MV-4-11 (cell line): Measurements from ENCODE around the gene HSD11B1L.
"Not testable (repeated sequence)": the region's sequence is repeated elsewhere in the genome, so short reads cannot be mapped to it uniquely, and the experiment has no call there.

Source experiments
- DNase-seq: peaks from one replicate; lab custom pipeline; 2025; lab: John Stamatoyannopoulos, UW

HSD11B1L gene

GRCh38 chr19:5698635-5699422 is 18.0 kb downstream of the HSD11B1L start:
- no peak for DNase-seq

DNA sequence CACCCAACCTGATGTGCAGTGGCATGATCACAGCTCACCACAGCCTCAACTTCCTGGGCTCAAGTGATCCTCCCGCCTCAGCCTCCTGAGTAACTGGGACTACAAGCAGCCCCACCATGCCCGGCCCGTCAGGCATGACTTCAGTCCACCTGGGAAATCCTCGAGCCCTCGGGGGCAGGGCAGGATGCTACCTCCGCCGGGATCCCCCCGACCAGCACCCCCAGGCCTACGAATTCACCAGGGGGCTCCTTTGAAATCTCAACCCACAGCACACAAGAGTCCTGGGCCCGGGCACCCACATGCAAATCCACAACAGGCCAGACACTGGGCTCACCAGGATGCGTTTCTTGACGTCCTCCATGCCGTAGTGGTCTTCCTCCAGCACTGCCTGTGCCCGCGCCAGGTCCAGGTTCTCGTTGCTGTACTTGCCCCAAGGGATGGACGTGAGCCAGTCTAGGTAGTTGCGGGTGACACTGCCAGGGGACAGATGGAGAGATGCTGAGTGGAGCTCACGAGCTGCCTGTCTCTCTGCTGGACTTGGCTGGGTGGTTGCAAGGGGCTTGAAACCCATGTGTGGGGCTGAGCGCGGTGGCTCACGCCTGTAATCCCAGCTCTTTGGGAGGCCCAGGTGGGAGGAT is 19.7 kb downstream of the HSD11B1L start:
- DNase-seq, result no peak

DNA sequence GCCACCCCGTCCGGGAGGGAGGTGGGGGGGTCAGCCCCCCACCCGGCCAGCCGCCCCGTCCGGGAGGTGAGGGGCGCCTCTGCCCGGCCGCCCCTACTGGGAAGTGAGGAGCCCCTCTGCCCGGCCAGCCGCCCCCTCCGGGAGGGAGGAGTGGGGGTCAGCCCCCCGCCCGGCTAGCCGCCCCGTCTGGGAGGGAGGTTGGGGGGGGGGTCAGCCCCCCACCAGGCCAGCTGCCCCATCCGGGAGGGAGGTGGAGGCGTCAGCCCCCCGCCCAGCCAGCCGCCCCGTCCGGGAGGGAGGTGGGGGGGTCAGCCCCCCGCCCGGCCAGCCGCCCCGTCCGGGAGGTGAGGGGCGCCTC is 21.2 kb downstream of the HSD11B1L start:
- not testable (repeated sequence) for DNase-seq

- no peak for DNase-seq
These were observed 23.3 kb downstream of the HSD11B1L start for GRCh38 chr19:5703819-5704818.

- DNase-seq, result no peak
These were observed 24.7 kb downstream of the HSD11B1L start for GRCh38 chr19:5705552-5705951.

DNA sequence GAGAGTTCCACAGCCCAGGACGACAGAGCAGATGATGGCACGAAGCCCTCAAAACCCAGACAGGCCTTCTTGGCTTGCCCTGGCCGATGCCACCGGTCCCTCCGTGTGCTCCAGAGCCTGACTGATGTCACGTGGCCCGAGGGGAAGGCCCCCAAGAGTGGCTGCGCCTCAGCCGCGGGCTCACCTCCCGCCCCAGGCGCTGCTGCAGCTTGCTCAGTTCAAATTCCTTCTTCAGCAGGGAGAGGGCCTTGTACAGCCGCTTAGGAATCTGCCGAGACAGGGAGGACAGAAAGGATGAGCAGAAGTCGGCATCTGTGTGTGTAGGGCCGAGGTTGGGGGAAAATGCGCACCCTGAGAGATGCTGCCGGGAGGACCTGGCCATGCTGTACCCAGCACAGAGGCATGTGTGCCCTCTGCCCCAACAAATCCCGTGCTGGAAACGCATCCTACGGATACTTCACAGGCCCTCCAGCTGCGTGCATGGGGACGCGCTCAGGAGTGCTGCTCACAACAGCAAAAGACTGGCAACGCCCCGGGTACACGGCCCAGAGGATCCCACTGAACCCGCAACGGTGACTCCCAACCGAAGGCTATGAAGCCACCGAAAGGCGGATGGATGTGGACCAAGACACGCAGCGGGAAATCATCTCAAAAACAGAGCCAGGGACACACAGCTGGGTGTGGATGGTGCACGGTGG is 26.2 kb downstream of the HSD11B1L start:
- no peak for DNase-seq

GRCh38 chr19:5707576-5708575 is 27.0 kb downstream of the HSD11B1L start:
- no peak for DNase-seq

DNA sequence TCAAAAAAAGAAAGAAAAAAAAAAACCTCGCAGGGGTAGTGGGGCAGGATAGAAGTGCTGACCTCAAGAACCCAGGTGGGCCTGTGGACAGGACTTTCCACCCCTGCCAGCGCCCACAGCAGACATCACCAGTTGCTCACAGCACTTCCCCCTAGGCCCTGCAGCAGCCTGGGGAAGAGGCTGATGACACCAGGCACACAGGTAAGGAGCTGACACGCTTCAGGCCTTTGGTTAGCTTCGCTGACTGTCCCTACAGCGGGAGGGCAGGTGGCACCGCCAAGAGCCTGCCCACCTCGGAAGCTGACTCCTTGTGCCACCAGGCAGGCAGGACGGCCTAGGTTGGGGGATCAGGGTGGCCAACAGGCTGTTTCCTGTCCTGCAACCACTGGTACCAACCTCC is 30.2 kb downstream of the HSD11B1L start:
- no peak for DNase-seq

GRCh38 chr19:5711713-5712161 is 30.9 kb downstream of the HSD11B1L start:
- no peak for DNase-seq

DNA sequence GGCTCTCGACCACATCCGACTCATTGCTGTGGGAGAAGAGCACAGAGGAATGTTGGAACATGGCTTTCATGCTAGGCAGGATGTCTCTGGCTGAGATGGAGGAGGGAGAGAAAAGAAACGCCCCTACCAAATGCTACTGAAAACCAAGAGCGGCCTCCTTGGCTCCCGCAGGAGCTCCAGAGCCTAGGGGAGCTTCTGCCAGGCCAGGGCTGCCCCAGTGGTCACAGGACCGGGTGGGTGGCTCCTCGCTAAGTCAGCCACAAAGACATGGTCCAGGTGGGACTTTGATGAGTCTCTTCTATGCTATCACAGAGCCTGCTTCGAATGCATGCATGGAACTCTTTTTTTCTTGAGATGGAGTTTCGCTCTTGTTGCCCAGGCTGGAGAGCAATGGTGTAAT is 32.4 kb downstream of the HSD11B1L start:
- no peak for DNase-seq

- DNase-seq, result no peak
These were observed 34.0 kb downstream of the HSD11B1L start for GRCh38 chr19:5714816-5715215.

GRCh38 chr19:5717215-5717935 is 36.5 kb downstream of the HSD11B1L start:
- no peak for DNase-seq

- peak; percentile 70 for DNase-seq
These were observed 37.3 kb downstream of the HSD11B1L start for GRCh38 chr19:5718037-5718578.

GRCh38 chr19:5718579-5719273 is 37.9 kb downstream of the HSD11B1L start:
- DNase-seq, result peak; percentile 95

DNA sequence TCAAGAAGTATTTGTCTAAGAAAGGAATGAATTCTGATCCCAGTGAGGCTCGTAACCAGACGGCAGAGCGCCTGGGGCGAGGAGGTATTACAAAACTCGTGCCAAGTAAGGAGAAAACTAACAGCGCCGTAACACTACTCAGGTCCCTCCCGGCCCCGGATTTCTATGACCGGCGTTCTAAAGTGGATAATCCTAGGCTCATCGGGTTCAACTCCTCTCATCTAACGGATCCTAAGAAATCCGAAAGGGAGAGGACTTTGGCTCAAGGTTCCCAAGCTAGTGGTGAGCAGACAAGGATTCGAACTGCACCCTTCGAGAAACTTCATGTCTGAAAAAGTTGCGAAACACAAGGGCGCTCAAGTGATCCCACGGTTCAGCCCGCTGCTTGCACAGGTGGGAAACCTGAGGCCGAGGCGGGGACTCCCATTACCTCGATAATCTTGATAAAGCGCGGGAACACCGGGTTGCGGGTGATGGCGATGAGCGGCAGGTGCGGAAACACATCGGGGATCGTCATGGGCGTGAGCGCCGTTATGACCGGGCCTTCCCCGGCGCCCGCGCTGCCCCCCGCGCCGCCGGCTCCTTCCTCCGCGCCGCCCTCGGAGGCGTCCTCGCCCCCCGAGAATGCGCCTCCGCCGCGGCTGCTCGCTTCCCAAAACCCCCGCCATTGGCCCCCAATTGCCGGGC is 38.6 kb downstream of the HSD11B1L start:
- DNase-seq, result peak; percentile 36

GRCh38 chr19:5719961-5720790 is 39.3 kb downstream of the HSD11B1L start, which contains the start of the genes CATSPERD and LONP1:
Gene CATSPERD, plus strand, starts transcription at chr19:5720637. Its CDS starts 101 bp downstream, at chr19:5720738.
Gene LONP1, minus strand, starts transcription at chr19:5720146. Its CDS starts 14 bp downstream, at chr19:5720132.
- peak; percentile 100 for DNase-seq

DNA sequence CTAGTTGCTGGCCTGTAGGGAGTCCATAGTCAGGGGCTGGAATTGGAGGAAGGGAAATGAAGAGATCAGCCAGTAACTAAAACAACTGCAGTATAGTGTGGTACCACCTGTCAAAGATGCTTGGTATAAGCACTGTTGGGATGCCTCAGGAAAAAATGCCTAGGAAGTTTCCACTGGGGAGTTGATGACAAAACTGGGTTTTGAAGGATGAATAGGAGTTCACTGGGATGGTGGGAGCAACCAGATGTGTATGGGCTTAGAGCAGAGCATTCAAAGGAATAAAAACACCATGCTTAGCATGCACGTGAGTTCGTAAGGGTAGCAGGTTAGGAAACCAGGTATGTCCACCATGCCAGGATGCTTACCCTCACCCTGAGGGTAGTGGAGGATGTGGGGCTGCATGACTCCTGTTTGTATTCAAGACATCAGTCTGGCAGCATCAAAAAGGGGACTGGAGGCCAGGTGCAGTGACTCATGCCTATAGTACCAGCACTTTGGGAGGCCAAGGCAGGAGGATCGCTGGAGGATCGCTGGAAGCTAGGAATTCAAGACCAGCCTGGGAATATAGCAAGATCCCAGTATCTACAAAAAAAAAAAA is 46.7 kb downstream of the HSD11B1L start:
- no peak for DNase-seq
